ENCODE results near the gene HACD3.
A peak's percentile ranks its signal among the peaks of the same experiment; 100 is the strongest.

Gene HACD3

GRCh38 chr15:65528461-65529060, 1.7 kb upstream of the HACD3 start:
- no peak for TF ChIP-seq CTCF (IDR thresholded peaks at IDR 0.05; ENCODE audit: control insufficient read depth, insufficient read depth, low read depth, low read length, missing control alignments)
- DNase-seq (ENCODE audit: low read depth): no peak
- H3K4me3 ChIP-seq (ENCODE audit: control insufficient read depth, low read depth, low read length): no peak overlapping the region

GRCh38 chr15:65529762-65530317, 423 bp upstream of the HACD3 start:
- H3K4me3 ChIP-seq (ENCODE audit: control insufficient read depth, low read depth, low read length): peak overlapping the region; percentile 76
- DNase-seq (ENCODE audit: low read depth): no peak
- TF ChIP-seq CTCF (IDR thresholded peaks at IDR 0.05; ENCODE audit: control insufficient read depth, insufficient read depth, low read depth, low read length, missing control alignments): no peak

- no peak for DNase-seq (ENCODE audit: low read depth)
- TF ChIP-seq CTCF (IDR thresholded peaks at IDR 0.05; ENCODE audit: control insufficient read depth, insufficient read depth, low read depth, low read length, missing control alignments): no peak
- no peak overlapping the region for H3K4me3 ChIP-seq (ENCODE audit: control insufficient read depth, low read depth, low read length)
These were observed 2.4 kb downstream of the HACD3 start for GRCh38 chr15:65532738-65533051.

GRCh38 chr15:65533057-65533756, 2.9 kb downstream of the HACD3 start:
- DNase-seq (ENCODE audit: low read depth): no peak
- H3K4me3 ChIP-seq (ENCODE audit: control insufficient read depth, low read depth, low read length): no peak overlapping the region
- no peak for TF ChIP-seq CTCF (IDR thresholded peaks at IDR 0.05; ENCODE audit: control insufficient read depth, insufficient read depth, low read depth, low read length, missing control alignments)

- DNase-seq (ENCODE audit: low read depth): no peak
- no peak for TF ChIP-seq CTCF (IDR thresholded peaks at IDR 0.05; ENCODE audit: control insufficient read depth, insufficient read depth, low read depth, low read length, missing control alignments)
- H3K4me3 ChIP-seq (ENCODE audit: control insufficient read depth, low read depth, low read length): no peak overlapping the region
These were observed 4.9 kb downstream of the HACD3 start for GRCh38 chr15:65535192-65535591.

- TF ChIP-seq CTCF (IDR thresholded peaks at IDR 0.05; ENCODE audit: control insufficient read depth, insufficient read depth, low read depth, low read length, missing control alignments): no peak
- no peak for DNase-seq (ENCODE audit: low read depth)
- no peak overlapping the region for H3K4me3 ChIP-seq (ENCODE audit: control insufficient read depth, low read depth, low read length)
These were observed 10.1 kb downstream of the HACD3 start for GRCh38 chr15:65540314-65540713.
